Measurements from ENCODE around the gene CCDC183.
"Not testable (repeated sequence)": the region's sequence is repeated elsewhere in the genome, so short reads cannot be mapped to it uniquely, and the experiment has no call there.

Gene CCDC183

GRCh38 chr9:136796238-136796774 is at the start of gene CCDC183:
TSS of gene CCDC183 (plus strand) at chr9:136796338. CDS start at chr9:136796398, 60 bp downstream.
- no peak for TF ChIP-seq POLR2A (IDR thresholded peaks at IDR 0.05; ENCODE audit: low read depth, low read length)
- no peak for FAIRE-seq
- no peak for DNase-seq (ENCODE audit: insufficient read length, low spot score)

- FAIRE-seq: no peak
- no peak for DNase-seq (ENCODE audit: insufficient read length, low spot score)
- no peak for TF ChIP-seq POLR2A (IDR thresholded peaks at IDR 0.05; ENCODE audit: low read depth, low read length)
These were observed 49.5 kb upstream of the CCDC183 start for GRCh38 chr9:136746621-136747020.

- no peak for FAIRE-seq
- no peak for TF ChIP-seq POLR2A (IDR thresholded peaks at IDR 0.05; ENCODE audit: low read depth, low read length)
- DNase-seq (ENCODE audit: insufficient read length, low spot score): no peak
These were observed 48.7 kb upstream of the CCDC183 start for GRCh38 chr9:136747161-136748060.

- TF ChIP-seq POLR2A (IDR thresholded peaks at IDR 0.05; ENCODE audit: low read depth, low read length): no peak
- FAIRE-seq: no peak
- no peak for DNase-seq (ENCODE audit: insufficient read length, low spot score)
These were observed 47.9 kb upstream of the CCDC183 start, which contains the start of gene LCN6 for GRCh38 chr9:136748201-136748600. TSS of gene LCN6 (minus strand) at chr9:136748525. CDS start at chr9:136748483, 42 bp downstream.

- no peak for TF ChIP-seq POLR2A (IDR thresholded peaks at IDR 0.05; ENCODE audit: low read depth, low read length)
- FAIRE-seq (no peak), DNase-seq (ENCODE audit: insufficient read length, low spot score) (no peak)
These were observed 47.2 kb upstream of the CCDC183 start for GRCh38 chr9:136748666-136749611.

GRCh38 chr9:136750526-136750925 is 45.6 kb upstream of the CCDC183 start:
- TF ChIP-seq POLR2A (IDR thresholded peaks at IDR 0.05; ENCODE audit: low read depth, low read length): no peak
- DNase-seq (ENCODE audit: insufficient read length, low spot score) (no peak), FAIRE-seq (no peak)

- DNase-seq (ENCODE audit: insufficient read length, low spot score) (no peak), FAIRE-seq (no peak)
- TF ChIP-seq POLR2A (IDR thresholded peaks at IDR 0.05; ENCODE audit: low read depth, low read length): no peak
These were observed 44.9 kb upstream of the CCDC183 start for GRCh38 chr9:136751244-136751643.

GRCh38 chr9:136751814-136752213 is 44.3 kb upstream of the CCDC183 start:
- FAIRE-seq (no peak), DNase-seq (ENCODE audit: insufficient read length, low spot score) (no peak)
- no peak for TF ChIP-seq POLR2A (IDR thresholded peaks at IDR 0.05; ENCODE audit: low read depth, low read length)

- no peak for TF ChIP-seq POLR2A (IDR thresholded peaks at IDR 0.05; ENCODE audit: low read depth, low read length)
- DNase-seq (ENCODE audit: insufficient read length, low spot score): no peak
- FAIRE-seq: no peak
These were observed 42.6 kb upstream of the CCDC183 start for GRCh38 chr9:136753371-136754058.

GRCh38 chr9:136754059-136754572 is 42.0 kb upstream of the CCDC183 start:
- no peak for DNase-seq (ENCODE audit: insufficient read length, low spot score)
- TF ChIP-seq POLR2A (IDR thresholded peaks at IDR 0.05; ENCODE audit: low read depth, low read length): no peak
- no peak for FAIRE-seq

GRCh38 chr9:136754626-136755301 is 41.4 kb upstream of the CCDC183 start:
- DNase-seq (ENCODE audit: insufficient read length, low spot score) (no peak), FAIRE-seq (no peak)
- TF ChIP-seq POLR2A (IDR thresholded peaks at IDR 0.05; ENCODE audit: low read depth, low read length): no peak

- FAIRE-seq: not testable (repeated sequence)
These were observed 40.6 kb upstream of the CCDC183 start for GRCh38 chr9:136755302-136756133.

More at GRCh38 chr9:136755302-136756133, 40.6 kb upstream of the CCDC183 start:
- not testable (repeated sequence) for DNase-seq (ENCODE audit: insufficient read length, low spot score)
